HG03442 (cell line): ENCODE data around the gene IL12RB1.

ENCODE experiments used
- ATAC-seq: cut with Tn5 transposase; IDR thresholded peaks from one replicate; pipeline ENCODE4 v1.9.1; 2021; ENCODE audit warnings: mild to moderate bottlenecking, moderate library complexity; ENCODE audit not compliant: unreplicated experiment

Gene IL12RB1

GRCh38 chr19:18013210-18014111 is 73.3 kb downstream of the IL12RB1 start:
- no peak for ATAC-seq

DNA sequence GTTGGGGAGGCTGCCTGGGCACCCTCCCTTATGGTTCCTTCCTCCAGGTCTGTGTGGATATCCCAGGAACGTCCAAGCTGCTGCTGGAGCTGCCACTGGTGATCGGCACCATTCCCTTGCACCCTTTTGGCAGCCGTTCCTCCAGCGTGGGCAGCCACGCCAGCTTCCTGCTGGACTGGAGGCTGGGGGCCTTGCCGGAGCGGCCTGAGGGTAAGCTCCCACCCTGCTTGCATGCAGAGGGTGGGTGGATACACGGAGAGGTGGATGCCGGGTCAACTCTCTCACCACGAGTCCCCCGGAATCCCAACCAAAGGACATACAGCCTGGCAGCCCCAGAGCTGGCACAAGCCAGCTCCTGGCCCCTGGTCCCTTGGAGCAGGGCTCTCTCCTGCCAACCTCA is 76.6 kb downstream of the IL12RB1 start:
- ATAC-seq, result no peak

- ATAC-seq, result no peak
Observed at GRCh38 chr19:18009412-18010066, 77.2 kb downstream of the IL12RB1 start.
